Islet of Langerhans (tissue), 1 donor: ENCODE measurements around the gene MED10.

ENCODE experiments used
- FAIRE-seq: peaks from one replicate; lab custom pipeline; 2011; peaks lifted over from hg19 to GRCh38; lab: Jason Lieb, UNC

MED10 gene

GRCh38 chr5:6348476-6349000 lies 29.8 kb downstream of the MED10 start:
- FAIRE-seq: no peak

DNA sequence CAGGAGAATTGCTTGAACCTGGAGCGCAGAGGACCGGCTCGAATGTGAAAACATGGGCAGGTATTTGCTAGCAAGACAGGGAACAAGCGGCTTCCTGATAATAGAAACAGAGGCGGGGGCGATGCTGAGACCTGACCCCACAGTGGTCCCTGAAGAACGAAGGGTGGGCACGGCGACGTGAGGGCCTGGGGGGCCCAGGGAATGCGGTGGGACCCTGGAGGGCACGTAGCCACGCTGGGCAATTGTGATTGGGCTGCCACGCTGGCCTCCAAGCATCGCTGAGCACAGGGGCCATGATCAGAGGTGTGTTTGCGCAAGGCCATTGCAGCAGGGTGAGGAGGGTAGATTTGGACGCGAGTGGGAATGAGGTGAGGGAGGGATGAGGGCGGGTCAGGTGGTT lies 30.7 kb downstream of the MED10 start:
- FAIRE-seq: no peak

GRCh38 chr5:6347165-6347564 lies 31.2 kb downstream of the MED10 start:
- no peak for FAIRE-seq

GRCh38 chr5:6344593-6344989 lies 33.8 kb downstream of the MED10 start:
- no peak for FAIRE-seq

- FAIRE-seq: no peak
These were observed 34.3 kb downstream of the MED10 start for GRCh38 chr5:6343951-6344592.

- FAIRE-seq: no peak
These were observed 35.5 kb downstream of the MED10 start for GRCh38 chr5:6342689-6343315.

DNA sequence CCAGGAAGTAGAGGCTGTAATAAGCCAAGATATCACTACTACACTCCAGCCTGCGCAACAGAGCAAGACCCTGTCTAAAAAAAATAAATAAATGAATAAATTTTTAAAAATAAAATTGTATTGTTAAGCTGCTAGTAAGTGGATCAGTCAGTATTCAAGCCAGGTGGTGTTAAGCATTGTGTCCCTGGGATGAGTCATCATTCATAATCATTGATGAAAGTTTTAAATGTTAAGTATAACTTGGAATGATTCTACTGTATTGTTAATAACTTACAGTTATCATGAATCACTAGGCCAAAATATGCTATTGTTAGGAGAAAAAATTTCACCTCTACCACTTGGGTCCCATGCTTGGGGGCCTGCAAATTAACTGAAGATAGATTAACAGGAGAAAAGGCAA lies 38.2 kb downstream of the MED10 start:
- no peak for FAIRE-seq

DNA sequence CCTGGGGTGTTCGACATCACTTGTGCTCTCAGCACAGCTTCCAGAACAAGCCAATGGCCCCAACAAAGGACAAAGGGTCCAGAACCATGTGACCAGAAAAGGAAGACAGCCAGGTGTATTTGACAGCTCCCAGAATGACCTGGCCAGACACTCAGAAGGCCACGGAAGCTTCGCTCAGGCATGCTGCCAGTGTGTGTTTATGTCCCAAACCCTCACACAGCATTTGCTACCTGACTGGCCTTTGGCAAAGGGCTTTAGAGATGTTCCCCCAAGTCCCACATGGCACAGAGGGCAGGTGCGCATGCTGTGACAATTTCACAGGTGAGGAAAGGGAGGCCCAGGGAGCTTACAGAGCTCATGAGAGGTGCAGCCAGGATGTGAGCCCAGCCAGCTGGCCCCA lies 39.5 kb downstream of the MED10 start:
- no peak for FAIRE-seq

GRCh38 chr5:6338135-6338534 lies 40.2 kb downstream of the MED10 start:
- no peak for FAIRE-seq

DNA sequence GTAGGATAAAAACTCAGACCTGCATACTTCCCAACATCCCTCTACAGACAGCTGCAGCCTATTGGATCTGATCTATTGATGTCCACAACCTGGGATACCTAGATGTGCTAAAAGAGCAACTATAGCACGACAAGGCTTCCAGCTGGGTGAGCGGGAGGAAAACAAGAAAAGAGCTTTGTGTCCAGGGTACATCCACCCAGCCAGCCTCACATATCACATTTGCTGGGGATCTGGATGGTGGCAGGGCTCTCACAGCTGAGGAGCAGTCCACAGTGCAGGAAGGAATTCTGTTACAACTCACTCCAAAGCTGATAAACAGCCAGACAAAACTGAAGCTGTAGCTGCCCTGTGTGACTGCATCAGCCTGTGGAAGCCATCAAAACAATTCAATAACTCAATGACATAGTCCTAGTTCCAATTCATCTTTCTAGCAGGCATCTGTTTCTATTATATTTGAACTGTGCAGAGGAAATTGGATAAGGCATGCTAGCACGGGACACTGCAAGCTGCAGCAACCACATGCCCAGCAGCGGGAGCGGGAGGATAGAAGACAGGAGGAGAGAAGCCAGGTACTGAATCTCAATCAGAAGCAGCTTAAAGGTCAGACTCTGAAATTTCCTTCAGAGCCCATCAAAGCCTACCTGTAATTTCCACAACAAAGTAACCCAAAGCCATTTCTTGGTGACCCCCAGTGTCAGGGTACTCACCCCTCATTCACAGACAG lies 45.0 kb downstream of the MED10 start:
- no peak for FAIRE-seq

- FAIRE-seq: no peak
These were observed 50.2 kb downstream of the MED10 start for GRCh38 chr5:6328173-6328572.

GRCh38 chr5:6326776-6327175 lies 51.6 kb downstream of the MED10 start:
- no peak for FAIRE-seq

DNA sequence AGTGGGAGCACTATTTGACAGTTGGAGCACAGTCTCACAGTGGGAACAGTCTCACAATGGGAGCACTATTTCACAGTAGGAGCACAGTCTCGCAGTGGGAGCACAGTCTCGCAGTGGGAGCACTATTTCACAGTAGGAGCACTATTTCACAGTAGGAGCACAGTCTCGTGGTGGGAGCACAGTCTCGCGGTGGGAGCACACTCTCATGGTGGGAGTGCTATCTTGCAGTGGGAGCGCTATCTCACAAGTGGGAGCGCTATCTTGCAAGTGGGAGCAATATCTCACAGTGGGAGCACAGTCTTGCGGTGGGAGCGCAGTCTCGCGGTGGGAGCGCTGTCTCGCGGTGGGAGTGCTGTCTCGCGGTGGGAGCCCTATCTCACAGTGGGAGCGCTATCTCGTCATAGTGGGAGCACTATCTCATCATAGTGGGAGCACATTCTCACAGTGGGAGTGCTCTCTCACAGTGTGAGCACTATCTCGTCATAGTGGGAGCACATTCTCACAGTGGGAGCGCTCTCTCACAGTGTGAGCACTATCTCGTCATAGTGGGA lies 56.1 kb downstream of the MED10 start:
- no peak for FAIRE-seq
